GM21723 (cell line): ENCODE data around the gene CCT7.
A peak's percentile ranks its signal among the peaks of the same experiment; 100 is the strongest.

Experiments used
- ATAC-seq: cut with Tn5 transposase; IDR thresholded peaks from one replicate; pipeline ENCODE4 v1.9.1; 2021; ENCODE audit warnings: mild to moderate bottlenecking, moderate library complexity; ENCODE audit not compliant: unreplicated experiment

The CCT7 gene

GRCh38 chr2:73291461-73292315, 57.6 kb downstream of the CCT7 start:
- ATAC-seq = no peak

- ATAC-seq = no peak
Measured at GRCh38 chr2:73292316-73292905, 58.3 kb downstream of the CCT7 start.

- ATAC-seq = no peak
Measured at GRCh38 chr2:73292906-73293533, 58.9 kb downstream of the CCT7 start.

- peak; percentile 91 for ATAC-seq
Measured at GRCh38 chr2:73293534-73294171, 59.5 kb downstream of the CCT7 start, which contains the start of gene EGR4. Gene EGR4 (minus strand): TSS chr2:73293548. CDS start chr2:73293317, 231 bp downstream.

GRCh38 chr2:73294239-73294638, 60.1 kb downstream of the CCT7 start:
- no peak for ATAC-seq

- no peak for ATAC-seq
Measured at GRCh38 chr2:73295751-73296400, 61.8 kb downstream of the CCT7 start.

- ATAC-seq = no peak
Measured at GRCh38 chr2:73297151-73297559, 63.0 kb downstream of the CCT7 start.

GRCh38 chr2:73297586-73297985, 63.5 kb downstream of the CCT7 start:
- no peak for ATAC-seq

GRCh38 chr2:73300926-73301325, 66.8 kb downstream of the CCT7 start:
- no peak for ATAC-seq

GRCh38 chr2:73301636-73302035, 67.5 kb downstream of the CCT7 start:
- ATAC-seq = no peak
